Large intestine (tissue), 3 donors: ENCODE results near the gene CNOT4. TPM values are rescaled to one million over a fixed set of nuclear protein-coding genes. Genes with fewer than 3 reads are reported as not detected.
A peak's percentile ranks its signal among the peaks of the same experiment; 100 is the strongest.
"Not testable (repeated sequence)": the region's sequence is repeated elsewhere in the genome, so short reads cannot be mapped to it uniquely, and the experiment has no call there.

ENCODE experiments used
- DNase-seq, 2 donors: peaks; one replicate each; pipeline versions ENCODE4 v3.0.0 to v3.0.0-alpha.2; 2013
- H3K27ac ChIP-seq: one replicate; pipeline ENCODE4 v1.5.1; 2013; ENCODE audit warnings: low read length
- H3K27me3 ChIP-seq: 2 replicates; pipeline ENCODE4 v1.6.1; 2013; ENCODE audit warnings: low read length; ENCODE audit not compliant: control insufficient read depth, insufficient read depth
- H3K36me3 ChIP-seq: 2 replicates; pipeline ENCODE4 v1.6.1; 2013; ENCODE audit warnings: low read length; ENCODE audit not compliant: control insufficient read depth, insufficient read depth
- H3K4me1 ChIP-seq: one replicate; pipeline ENCODE4 v1.6.1; 2013; ENCODE audit warnings: low read length; ENCODE audit not compliant: control insufficient read depth, insufficient read depth
- H3K4me3 ChIP-seq: one replicate; pipeline ENCODE4 v1.5.1; 2013; ENCODE audit warnings: low read length
- H3K9me3 ChIP-seq: one replicate; pipeline ENCODE4 v1.6.1; 2013; ENCODE audit warnings: mild to moderate bottlenecking, low read depth, low read length, moderate library complexity; ENCODE audit not compliant: control insufficient read depth
- WGBS: methylation state at CpG from one replicate; pipeline ENCODE4 v1.1.5; 2013; ENCODE audit warnings: low lambda C conversion rate; ENCODE audit not compliant: insufficient coverage; 5-methylcytosine and 5-hydroxymethylcytosine counted together
- polyA plus RNA-seq: library from polyadenylated mRNA; unstranded; fragments of 120-200 nt; gene quantifications from one replicate; pipeline ENCODE4 v1.2.1, GENCODE V29; 2013

The CNOT4 gene
- polyA plus RNA-seq, 1 donor = 18.8 TPM

- Histone ChIP-seq H3K27ac (no peak overlapping the region), H3K27me3 (no peaks in the 10 kb centered on the region)
- WGBS = 100% methylated on average over 1 of the region's 3 CpGs
These were observed 156.1 kb downstream of the CNOT4 start for GRCh38 chr7:135353832-135354231.

GRCh38 chr7:135352285-135352684 is 157.6 kb downstream of the CNOT4 start:
- DNase-seq = no peak
- WGBS = 100% methylated on average over 1 of the region's 5 CpGs
- Histone ChIP-seq H3K4me3 (no peak overlapping the region), H3K27me3 (no peaks in the 10 kb centered on the region), H3K36me3 (no peaks in the 10 kb centered on the region), H3K27ac (no peak overlapping the region), H3K9me3 (no peaks in the 10 kb centered on the region), H3K4me1 (no peaks in the 10 kb centered on the region)

More at GRCh38 chr7:135353832-135354231, 156.1 kb downstream of the CNOT4 start:
- no peak for DNase-seq
- Histone ChIP-seq H3K4me1 (no peaks in the 10 kb centered on the region), H3K36me3 (no peaks in the 10 kb centered on the region), H3K4me3 (no peak overlapping the region), H3K9me3 (no peaks in the 10 kb centered on the region)

DNA sequence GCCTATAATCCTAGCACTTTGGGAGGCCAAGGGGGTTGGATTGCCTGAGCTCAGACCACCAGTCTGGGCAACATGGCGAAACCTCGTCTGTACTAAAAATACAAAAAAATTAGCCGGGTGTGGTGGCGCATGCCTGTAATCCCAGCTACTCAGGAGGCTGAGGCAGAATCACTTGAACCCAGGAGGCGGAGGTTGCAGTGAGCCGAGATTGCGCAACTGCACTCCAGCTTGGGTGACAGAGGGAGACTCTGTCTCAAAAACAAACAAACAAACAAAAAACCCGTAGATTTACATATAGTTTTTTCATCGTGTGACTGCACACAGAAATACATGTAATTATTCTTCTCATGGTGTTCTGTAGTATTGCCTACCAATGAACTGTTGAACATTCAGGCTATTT is 158.8 kb downstream of the CNOT4 start:
- H3K27ac ChIP-seq, H3K4me3 ChIP-seq, H3K9me3 ChIP-seq, H3K4me1 ChIP-seq, H3K36me3 ChIP-seq, DNase-seq, H3K27me3 ChIP-seq: not testable (repeated sequence)
- WGBS = 92% methylated on average over 4 of the region's 9 CpGs

DNA sequence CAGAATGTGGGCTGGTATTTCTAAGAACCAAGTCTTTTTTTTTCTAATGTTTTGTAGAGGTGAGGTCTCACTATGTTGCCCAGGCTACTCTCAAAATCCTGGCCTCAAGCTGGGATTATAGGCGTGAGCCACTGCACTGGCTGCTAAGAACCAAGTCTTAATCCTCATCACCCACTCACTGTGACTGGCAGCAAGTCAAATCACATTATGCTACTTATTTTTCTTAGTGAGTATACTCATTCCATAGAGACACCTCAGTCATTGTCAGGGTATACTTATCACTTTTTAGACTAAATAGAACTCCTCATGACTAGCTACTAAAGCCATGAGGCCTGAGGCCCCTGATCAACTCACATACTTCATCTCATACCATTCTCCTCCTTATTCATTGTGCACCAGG is 160.2 kb downstream of the CNOT4 start:
- Histone ChIP-seq H3K9me3 (no peaks in the 10 kb centered on the region), H3K4me3 (no peak overlapping the region), H3K27me3 (no peaks in the 10 kb centered on the region), H3K4me1 (no peaks in the 10 kb centered on the region), H3K36me3 (no peaks in the 10 kb centered on the region), H3K27ac (no peak overlapping the region)
- no peak for DNase-seq
- 80% methylated on average over 1 of the region's 1 CpG for WGBS

- no peak overlapping the region for H3K4me3 ChIP-seq
- H3K36me3 ChIP-seq = no peaks in the 10 kb centered on the region
- DNase-seq = no peak
- H3K4me1 ChIP-seq = no peaks in the 10 kb centered on the region
- no peaks in the 10 kb centered on the region for H3K27me3 ChIP-seq
- H3K27ac ChIP-seq = no peak overlapping the region
- H3K9me3 ChIP-seq = no peaks in the 10 kb centered on the region
These were observed 161.4 kb downstream of the CNOT4 start for GRCh38 chr7:135348493-135348892.

DNA sequence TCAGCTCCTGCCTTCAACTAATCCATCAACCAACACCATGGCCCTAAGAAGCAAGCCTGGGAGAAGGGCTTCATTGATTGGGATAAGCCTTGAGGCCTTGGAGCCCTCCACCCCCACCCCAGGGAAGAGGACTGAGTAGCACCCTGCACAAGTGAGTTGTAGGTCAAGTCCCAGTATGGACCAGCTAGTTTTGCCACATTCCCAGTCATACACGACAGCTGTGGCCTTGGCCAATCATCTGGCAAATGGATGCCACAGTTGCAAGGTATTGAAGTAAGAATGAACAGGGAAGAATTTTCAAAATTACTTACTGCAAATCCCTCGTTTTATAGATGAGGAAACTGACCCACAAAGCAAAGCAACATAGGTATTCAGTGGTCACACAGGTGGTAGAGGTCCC is 166.5 kb downstream of the CNOT4 start:
- Histone ChIP-seq H3K4me1 (peaks cover 8% of the 10 kb centered on the region), H3K27ac (no peak overlapping the region), H3K36me3 (no peaks in the 10 kb centered on the region), H3K9me3 (no peaks in the 10 kb centered on the region), H3K27me3 (no peaks in the 10 kb centered on the region), H3K4me3 (no peak overlapping the region)
- no CpG with 5 or more reads among the region's 2 CpGs for WGBS
- no peak for DNase-seq

- WGBS = no CpG with 5 or more reads among the region's 10 CpGs
- Histone ChIP-seq H3K27me3 (no peaks in the 10 kb centered on the region), H3K9me3 (no peaks in the 10 kb centered on the region), H3K27ac (no peak overlapping the region), H3K36me3 (no peaks in the 10 kb centered on the region), H3K4me3 (no peak overlapping the region), H3K4me1 (peaks cover 8% of the 10 kb centered on the region)
- DNase-seq = no peak
These were observed 167.0 kb downstream of the CNOT4 start for GRCh38 chr7:135342887-135343286.

GRCh38 chr7:135341049-135341448 is 168.9 kb downstream of the CNOT4 start:
- Histone ChIP-seq H3K4me3 (no peak overlapping the region), H3K4me1 (peaks cover 8% of the 10 kb centered on the region), H3K27me3 (no peaks in the 10 kb centered on the region), H3K36me3 (no peaks in the 10 kb centered on the region), H3K27ac (peak overlapping the region; percentile 14), H3K9me3 (no peaks in the 10 kb centered on the region)
- peak; percentile 83 to 91 for DNase-seq
- WGBS = no CpG with 5 or more reads among the region's 5 CpGs

DNA sequence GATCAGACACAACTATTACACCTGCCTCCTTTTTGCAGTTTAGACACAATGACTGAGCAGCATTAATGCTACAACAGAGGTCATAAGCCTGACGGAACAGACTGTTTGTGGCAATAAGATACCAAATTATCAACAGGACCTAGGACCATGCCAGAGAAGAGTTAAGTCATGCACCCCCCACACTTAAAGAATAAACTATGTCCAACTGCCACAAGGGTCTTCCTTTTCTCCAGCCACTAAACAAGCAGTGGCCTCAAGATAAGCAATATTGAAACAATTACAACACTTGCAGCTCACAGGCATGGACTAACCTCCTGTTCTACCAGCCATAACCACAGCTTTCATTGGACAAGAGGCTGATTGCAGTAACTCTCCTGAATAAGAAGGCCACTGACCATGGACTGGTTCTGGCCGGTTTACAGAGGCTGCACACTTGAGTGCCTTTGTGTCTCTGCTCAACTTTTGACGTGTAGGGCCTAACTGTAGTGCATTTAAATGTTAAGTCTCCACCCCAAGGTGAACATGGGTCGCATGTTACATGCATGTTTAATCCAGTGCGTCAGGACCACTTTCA is 171.8 kb downstream of the CNOT4 start:
- Histone ChIP-seq H3K4me1 (peaks cover 8% of the 10 kb centered on the region), H3K4me3 (no peak overlapping the region), H3K27ac (no peak overlapping the region), H3K9me3 (no peaks in the 10 kb centered on the region), H3K36me3 (no peaks in the 10 kb centered on the region), H3K27me3 (no peaks in the 10 kb centered on the region)
- WGBS = 100% methylated on average over 1 of the region's 5 CpGs
- no peak for DNase-seq

DNA sequence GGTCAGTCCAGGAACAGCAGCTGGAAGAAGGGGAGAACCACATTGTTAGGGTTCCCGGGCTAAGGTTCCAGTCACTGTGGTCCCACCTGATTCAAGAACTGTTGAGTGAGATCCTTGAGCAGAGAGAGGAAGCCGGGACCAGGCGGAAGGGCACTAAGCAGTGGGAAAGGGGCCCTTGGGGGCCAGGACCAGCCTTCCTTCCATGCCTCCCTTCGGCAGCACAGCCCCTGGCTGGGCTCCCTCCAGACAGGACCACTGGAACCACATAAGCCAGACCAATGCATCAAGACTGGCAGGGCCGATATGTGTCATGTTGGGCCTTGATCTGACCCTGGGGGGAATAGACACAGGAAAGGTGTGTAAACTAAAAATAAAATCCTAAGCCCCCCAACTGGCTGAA is 172.4 kb downstream of the CNOT4 start:
- Histone ChIP-seq H3K4me1 (peaks cover 8% of the 10 kb centered on the region), H3K27me3 (no peaks in the 10 kb centered on the region), H3K4me3 (no peak overlapping the region), H3K27ac (no peak overlapping the region), H3K9me3 (no peaks in the 10 kb centered on the region), H3K36me3 (no peaks in the 10 kb centered on the region)
- WGBS = no CpG with 5 or more reads among the region's 5 CpGs
- no peak for DNase-seq

DNA sequence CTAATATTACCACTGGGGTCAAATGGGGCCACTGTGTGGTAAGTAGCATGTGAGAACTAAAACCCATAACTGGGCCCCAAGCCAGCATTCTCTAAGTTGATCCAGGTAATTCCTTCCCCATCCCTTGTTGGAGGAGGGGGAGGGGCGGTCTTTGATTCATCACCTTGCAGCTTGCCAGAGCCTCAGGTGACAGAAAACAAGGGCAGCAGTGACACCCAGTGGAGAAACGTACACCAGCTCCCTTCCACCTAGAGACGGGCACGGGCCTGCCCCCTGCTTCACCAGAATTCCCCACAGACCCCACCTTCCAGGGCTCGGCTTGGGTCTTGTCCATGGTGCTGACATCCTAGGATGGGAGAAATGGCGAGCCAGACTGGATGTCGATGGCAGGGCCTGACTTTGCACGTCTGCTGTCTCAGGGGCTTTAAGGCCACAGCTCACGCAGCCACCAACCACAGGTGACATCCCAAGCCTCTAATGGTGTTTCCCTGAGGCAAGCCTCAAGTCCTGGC is 174.2 kb downstream of the CNOT4 start:
- WGBS = no CpG with 5 or more reads among the region's 9 CpGs
- no peak overlapping the region for H3K4me3 ChIP-seq

More for the DNA sequence above, 174.2 kb downstream of the CNOT4 start:
- Histone ChIP-seq H3K27me3 (no peaks in the 10 kb centered on the region), H3K27ac (no peak overlapping the region), H3K36me3 (no peaks in the 10 kb centered on the region), H3K4me1 (peaks cover 2% of the 10 kb centered on the region), H3K9me3 (no peaks in the 10 kb centered on the region)
- peak; percentile 84 to 87 for DNase-seq
